SU-DHL-6 (cell line): ENCODE data around the gene TLCD4.
"Not testable (repeated sequence)": the region's sequence is repeated elsewhere in the genome, so short reads cannot be mapped to it uniquely, and the experiment has no call there.

Experiments
- EZH2phosphoT487 ChIP-seq: fragments of 200-600 bp; sonication (generic), shearing (Covaris generic); conservative IDR thresholded peaks from 2 replicates; pipeline ENCODE4 v1.6.1; 2018; ENCODE audit warnings: mild to moderate bottlenecking, antibody characterized with exemption, low read length, moderate library complexity, mixed read lengths
- TF ChIP-seq, protein P1 (sequence below): fragments of 200-600 bp; sonication (generic); IDR thresholded peaks from one replicate; pipeline ENCODE4 v1.5.1; 2017; ENCODE audit warnings: antibody characterized with exemption, mild to moderate bottlenecking, low read length, moderate library complexity; ENCODE audit not compliant: insufficient read depth, poor library complexity, severe bottlenecking

DNA sequence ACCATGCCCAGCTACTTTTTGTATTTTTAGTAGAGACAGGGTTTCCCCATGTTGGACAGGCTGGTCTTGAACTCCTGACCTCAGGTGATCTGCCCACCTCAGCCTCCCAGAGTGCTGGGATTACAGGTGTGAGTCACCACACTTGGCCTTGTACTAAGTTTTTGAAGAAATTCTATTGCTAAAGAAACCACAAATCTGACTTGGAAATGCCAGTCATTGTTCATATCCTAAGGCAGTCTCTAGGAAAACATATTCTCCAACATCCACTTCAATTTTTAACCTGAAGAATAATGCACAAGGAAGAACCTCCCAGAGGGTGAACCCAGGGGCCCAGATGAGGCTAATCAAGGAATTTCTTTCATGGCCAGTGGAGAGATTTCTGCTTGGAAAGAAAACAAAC lies 24.3 kb upstream of the TLCD4 start:
- TF ChIP-seq, protein P1, sequence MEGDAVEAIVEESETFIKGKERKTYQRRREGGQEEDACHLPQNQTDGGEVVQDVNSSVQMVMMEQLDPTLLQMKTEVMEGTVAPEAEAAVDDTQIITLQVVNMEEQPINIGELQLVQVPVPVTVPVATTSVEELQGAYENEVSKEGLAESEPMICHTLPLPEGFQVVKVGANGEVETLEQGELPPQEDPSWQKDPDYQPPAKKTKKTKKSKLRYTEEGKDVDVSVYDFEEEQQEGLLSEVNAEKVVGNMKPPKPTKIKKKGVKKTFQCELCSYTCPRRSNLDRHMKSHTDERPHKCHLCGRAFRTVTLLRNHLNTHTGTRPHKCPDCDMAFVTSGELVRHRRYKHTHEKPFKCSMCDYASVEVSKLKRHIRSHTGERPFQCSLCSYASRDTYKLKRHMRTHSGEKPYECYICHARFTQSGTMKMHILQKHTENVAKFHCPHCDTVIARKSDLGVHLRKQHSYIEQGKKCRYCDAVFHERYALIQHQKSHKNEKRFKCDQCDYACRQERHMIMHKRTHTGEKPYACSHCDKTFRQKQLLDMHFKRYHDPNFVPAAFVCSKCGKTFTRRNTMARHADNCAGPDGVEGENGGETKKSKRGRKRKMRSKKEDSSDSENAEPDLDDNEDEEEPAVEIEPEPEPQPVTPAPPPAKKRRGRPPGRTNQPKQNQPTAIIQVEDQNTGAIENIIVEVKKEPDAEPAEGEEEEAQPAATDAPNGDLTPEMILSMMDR = not testable (repeated sequence)
- TF ChIP-seq EZH2phosphoT487 = not testable (repeated sequence)
